HepG2 (cell line): Measurements from ENCODE around the gene G6PC2. TPM values are rescaled to one million over a fixed set of nuclear protein-coding genes. Genes with fewer than 3 reads are reported as not detected.

Source experiments
- HMG20A ChIP-seq: IDR thresholded peaks from 2 replicates; pipeline ENCODE4 v1.6.1; 2016; ENCODE audit warnings: borderline replicate concordance
- MEIS2 ChIP-seq: sonication (generic); formaldehyde crosslinking; IDR thresholded peaks from 2 replicates; pipeline ENCODE4 v1.9.0; 2021; ENCODE audit warnings: mild to moderate bottlenecking, missing genetic modification reagents
- PPARG ChIP-seq: conservative IDR thresholded peaks from 2 replicates; pipeline ENCODE4 v1.6.1; 2016; ENCODE audit warnings: missing biosample characterization, missing genetic modification reagents
- SMARCC2 ChIP-seq: fragments of 450-650 bp; IDR thresholded peaks from 2 replicates; pipeline ENCODE4 v1.6.1; 2017; ENCODE audit warnings: antibody characterized with exemption, mild to moderate bottlenecking
- SRF ChIP-seq: IDR thresholded peaks from 2 replicates; pipeline ENCODE4 v1.6.1; 2011; ENCODE audit warnings: mild to moderate bottlenecking, low read depth, low read length, moderate library complexity
- ZNF230 ChIP-seq: sonication (generic); formaldehyde crosslinking; IDR thresholded peaks from 2 replicates; pipeline ENCODE4 v1.4.0; 2020; ENCODE audit warnings: mild to moderate bottlenecking, missing genetic modification reagents
- ZNF343 ChIP-seq: sonication (generic); formaldehyde crosslinking; IDR thresholded peaks from 2 replicates; pipeline ENCODE4 v1.4.0; 2020; ENCODE audit warnings: mild to moderate bottlenecking, missing genetic modification reagents
- ZNF382 ChIP-seq: sonication (generic); formaldehyde crosslinking; IDR thresholded peaks from 2 replicates; pipeline ENCODE4 v1.5.0; 2020; ENCODE audit warnings: missing genetic modification reagents, mild to moderate bottlenecking, borderline replicate concordance
- ZNF496 ChIP-seq: sonication (generic); formaldehyde crosslinking; IDR thresholded peaks from 2 replicates; pipeline ENCODE4 v1.8.1; 2023; ENCODE audit warnings: mild to moderate bottlenecking, moderate library complexity, missing genetic modification reagents; ENCODE audit not compliant: insufficient replicate concordance
- ZNF720 ChIP-seq: sonication (generic); formaldehyde crosslinking; IDR thresholded peaks from 2 replicates; pipeline ENCODE4 v1.4.0; 2020; ENCODE audit warnings: missing genetic modification reagents
- polyA plus RNA-seq, 8 experiments: library from polyadenylated mRNA; depleted of rRNA in 3 of 8; stranded (reverse) in 7 of 8; unstranded in 1 of 8; fragments of >200 nt; fragmentation: Illumina TruSeq in 4 of 8; extraction: Trizol in 4 of 8; gene quantifications; 2 replicates each; pipeline versions ENCODE4 v1.2.1 to v1.2.3, GENCODE V29; 2011 to 2016; ENCODE audit warnings: low read depth in 4 of 8, missing spikeins in 1 of 8, mixed read lengths in 1 of 8; ENCODE audit not compliant: insufficient read depth in 1 of 8
- total RNA-seq, 5 experiments: library from RNA; depleted of rRNA; stranded (reverse); fragments of >200 nt; fragmentation: Illumina TruSeq; extraction: Trizol; gene quantifications; 2 replicates each; pipeline ENCODE4 v1.2.3, GENCODE V29; 2016; ENCODE audit warnings: low read depth in 1 of 5
- TF ChIP-seq, protein P1 (sequence below): sonication (generic); formaldehyde crosslinking; IDR thresholded peaks from 2 replicates; pipeline ENCODE4 v1.8.0; 2022; ENCODE audit warnings: missing genetic modification reagents, mild to moderate bottlenecking, moderate library complexity, borderline replicate concordance
- TF ChIP-seq, protein P2 (sequence below): sonication (generic); formaldehyde crosslinking; IDR thresholded peaks from 2 replicates; pipeline ENCODE4 v1.4.0; 2020; ENCODE audit warnings: missing genetic modification reagents
- TF ChIP-seq, protein P3 (sequence below): sonication (generic); formaldehyde crosslinking; IDR thresholded peaks from 2 replicates; pipeline ENCODE4 v1.8.1; 2023; ENCODE audit warnings: mild to moderate bottlenecking, missing genetic modification reagents
- TF ChIP-seq, protein P4 (sequence below): sonication (generic); formaldehyde crosslinking; IDR thresholded peaks from 2 replicates; pipeline ENCODE4 v1.4.0; 2020; ENCODE audit warnings: mild to moderate bottlenecking, missing genetic modification reagents
- TF ChIP-seq, protein P5 (sequence below): sonication (generic); formaldehyde crosslinking; IDR thresholded peaks from 2 replicates; pipeline ENCODE4 v1.5.0; 2020; ENCODE audit warnings: missing genetic modification reagents, mild to moderate bottlenecking, borderline replicate concordance
- TF ChIP-seq, protein P6 (sequence below): sonication (generic); formaldehyde crosslinking; IDR thresholded peaks from 2 replicates; pipeline ENCODE4 v1.5.0; 2020; ENCODE audit warnings: mild to moderate bottlenecking, missing genetic modification reagents

Gene G6PC2
- total and polyA plus RNA-seq, 2 of the 13 experiments (the other 11 are each of a cell fraction or from before 2014, with no cell fraction given), result not detected

DNA sequence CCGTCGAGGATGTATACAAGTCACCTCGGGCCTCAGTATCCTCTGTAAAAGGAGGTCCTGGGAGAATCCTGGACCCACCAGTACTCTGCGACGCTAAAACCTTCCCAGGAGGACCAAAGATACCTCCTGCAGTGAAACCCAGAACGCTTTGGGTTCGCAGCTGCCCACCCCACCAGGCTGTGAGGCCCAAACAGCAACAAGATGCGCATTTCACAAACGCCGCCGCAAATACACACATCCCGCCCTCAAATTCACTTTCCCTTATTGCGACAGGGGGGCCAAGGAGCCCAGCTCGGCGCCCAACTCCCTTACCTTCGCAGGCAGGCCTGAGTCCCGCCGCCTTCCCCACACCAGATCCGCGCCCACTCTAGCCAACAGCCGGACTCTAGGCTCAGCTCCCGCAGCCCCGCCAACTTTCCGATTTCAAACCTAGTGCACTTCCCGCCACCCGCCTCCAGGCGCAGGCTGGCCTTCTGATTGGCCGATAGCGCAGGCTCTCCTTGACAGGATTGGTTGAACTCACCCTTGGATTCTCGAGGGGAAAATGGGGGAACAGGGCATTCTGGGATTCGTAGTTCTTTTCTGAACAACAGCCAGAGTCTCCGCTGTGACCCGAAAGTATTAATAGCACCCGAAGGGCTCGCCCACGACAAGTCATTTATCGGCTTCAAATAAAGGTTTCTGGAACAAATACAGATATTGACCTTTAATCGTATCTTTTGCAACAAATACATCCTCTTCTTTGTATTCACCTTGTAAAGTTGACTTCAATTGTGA lies 10.9 kb upstream of the G6PC2 start, which contains the start of gene SPC25 (continued):
- TF ChIP-seq, protein P1, sequence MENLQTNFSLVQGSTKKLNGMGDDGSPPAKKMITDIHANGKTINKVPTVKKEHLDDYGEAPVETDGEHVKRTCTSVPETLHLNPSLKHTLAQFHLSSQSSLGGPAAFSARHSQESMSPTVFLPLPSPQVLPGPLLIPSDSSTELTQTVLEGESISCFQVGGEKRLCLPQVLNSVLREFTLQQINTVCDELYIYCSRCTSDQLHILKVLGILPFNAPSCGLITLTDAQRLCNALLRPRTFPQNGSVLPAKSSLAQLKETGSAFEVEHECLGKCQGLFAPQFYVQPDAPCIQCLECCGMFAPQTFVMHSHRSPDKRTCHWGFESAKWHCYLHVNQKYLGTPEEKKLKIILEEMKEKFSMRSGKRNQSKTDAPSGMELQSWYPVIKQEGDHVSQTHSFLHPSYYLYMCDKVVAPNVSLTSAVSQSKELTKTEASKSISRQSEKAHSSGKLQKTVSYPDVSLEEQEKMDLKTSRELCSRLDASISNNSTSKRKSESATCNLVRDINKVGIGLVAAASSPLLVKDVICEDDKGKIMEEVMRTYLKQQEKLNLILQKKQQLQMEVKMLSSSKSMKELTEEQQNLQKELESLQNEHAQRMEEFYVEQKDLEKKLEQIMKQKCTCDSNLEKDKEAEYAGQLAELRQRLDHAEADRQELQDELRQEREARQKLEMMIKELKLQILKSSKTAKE, result no peak
- TF ChIP-seq, protein P2, sequence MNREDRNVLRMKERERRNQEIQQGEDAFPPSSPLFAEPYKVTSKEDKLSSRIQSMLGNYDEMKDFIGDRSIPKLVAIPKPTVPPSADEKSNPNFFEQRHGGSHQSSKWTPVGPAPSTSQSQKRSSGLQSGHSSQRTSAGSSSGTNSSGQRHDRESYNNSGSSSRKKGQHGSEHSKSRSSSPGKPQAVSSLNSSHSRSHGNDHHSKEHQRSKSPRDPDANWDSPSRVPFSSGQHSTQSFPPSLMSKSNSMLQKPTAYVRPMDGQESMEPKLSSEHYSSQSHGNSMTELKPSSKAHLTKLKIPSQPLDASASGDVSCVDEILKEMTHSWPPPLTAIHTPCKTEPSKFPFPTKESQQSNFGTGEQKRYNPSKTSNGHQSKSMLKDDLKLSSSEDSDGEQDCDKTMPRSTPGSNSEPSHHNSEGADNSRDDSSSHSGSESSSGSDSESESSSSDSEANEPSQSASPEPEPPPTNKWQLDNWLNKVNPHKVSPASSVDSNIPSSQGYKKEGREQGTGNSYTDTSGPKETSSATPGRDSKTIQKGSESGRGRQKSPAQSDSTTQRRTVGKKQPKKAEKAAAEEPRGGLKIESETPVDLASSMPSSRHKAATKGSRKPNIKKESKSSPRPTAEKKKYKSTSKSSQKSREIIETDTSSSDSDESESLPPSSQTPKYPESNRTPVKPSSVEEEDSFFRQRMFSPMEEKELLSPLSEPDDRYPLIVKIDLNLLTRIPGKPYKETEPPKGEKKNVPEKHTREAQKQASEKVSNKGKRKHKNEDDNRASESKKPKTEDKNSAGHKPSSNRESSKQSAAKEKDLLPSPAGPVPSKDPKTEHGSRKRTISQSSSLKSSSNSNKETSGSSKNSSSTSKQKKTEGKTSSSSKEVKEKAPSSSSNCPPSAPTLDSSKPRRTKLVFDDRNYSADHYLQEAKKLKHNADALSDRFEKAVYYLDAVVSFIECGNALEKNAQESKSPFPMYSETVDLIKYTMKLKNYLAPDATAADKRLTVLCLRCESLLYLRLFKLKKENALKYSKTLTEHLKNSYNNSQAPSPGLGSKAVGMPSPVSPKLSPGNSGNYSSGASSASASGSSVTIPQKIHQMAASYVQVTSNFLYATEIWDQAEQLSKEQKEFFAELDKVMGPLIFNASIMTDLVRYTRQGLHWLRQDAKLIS (CRISPR knock-in tag), result no peak
- TF ChIP-seq ZNF343 (CRISPR knock-in tag), result no peak
- TF ChIP-seq, protein P3, sequence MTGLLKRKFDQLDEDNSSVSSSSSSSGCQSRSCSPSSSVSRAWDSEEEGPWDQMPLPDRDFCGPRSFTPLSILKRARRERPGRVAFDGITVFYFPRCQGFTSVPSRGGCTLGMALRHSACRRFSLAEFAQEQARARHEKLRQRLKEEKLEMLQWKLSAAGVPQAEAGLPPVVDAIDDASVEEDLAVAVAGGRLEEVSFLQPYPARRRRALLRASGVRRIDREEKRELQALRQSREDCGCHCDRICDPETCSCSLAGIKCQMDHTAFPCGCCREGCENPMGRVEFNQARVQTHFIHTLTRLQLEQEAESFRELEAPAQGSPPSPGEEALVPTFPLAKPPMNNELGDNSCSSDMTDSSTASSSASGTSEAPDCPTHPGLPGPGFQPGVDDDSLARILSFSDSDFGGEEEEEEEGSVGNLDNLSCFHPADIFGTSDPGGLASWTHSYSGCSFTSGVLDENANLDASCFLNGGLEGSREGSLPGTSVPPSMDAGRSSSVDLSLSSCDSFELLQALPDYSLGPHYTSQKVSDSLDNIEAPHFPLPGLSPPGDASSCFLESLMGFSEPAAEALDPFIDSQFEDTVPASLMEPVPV (CRISPR knock-in tag), result no peak; the same call in 1 of the 2 replicates
- no peak for TF ChIP-seq HMG20A (CRISPR knock-in tag)
- TF ChIP-seq ZNF720 (CRISPR knock-in tag), result no peak
- TF ChIP-seq, protein P4, sequence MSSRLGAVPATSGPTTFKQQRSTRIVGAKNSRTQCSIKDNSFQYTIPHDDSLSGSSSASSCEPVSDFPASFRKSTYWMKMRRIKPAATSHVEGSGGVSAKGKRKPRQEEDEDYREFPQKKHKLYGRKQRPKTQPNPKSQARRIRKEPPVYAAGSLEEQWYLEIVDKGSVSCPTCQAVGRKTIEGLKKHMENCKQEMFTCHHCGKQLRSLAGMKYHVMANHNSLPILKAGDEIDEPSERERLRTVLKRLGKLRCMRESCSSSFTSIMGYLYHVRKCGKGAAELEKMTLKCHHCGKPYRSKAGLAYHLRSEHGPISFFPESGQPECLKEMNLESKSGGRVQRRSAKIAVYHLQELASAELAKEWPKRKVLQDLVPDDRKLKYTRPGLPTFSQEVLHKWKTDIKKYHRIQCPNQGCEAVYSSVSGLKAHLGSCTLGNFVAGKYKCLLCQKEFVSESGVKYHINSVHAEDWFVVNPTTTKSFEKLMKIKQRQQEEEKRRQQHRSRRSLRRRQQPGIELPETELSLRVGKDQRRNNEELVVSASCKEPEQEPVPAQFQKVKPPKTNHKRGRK, result 0 out of 2 replicates have a peak, but pooled peaks have one; percentile 70
- TF ChIP-seq SMARCC2, result no peak
- peak; percentile 46; the same call in 1 of the 2 replicates for TF ChIP-seq MEIS2 (CRISPR knock-in tag)
- no peak for TF ChIP-seq ZNF382 (CRISPR knock-in tag)
- TF ChIP-seq ZNF230 (CRISPR knock-in tag), result no peak
- no peak for TF ChIP-seq ZNF496 (CRISPR knock-in tag)
- TF ChIP-seq, protein P5, sequence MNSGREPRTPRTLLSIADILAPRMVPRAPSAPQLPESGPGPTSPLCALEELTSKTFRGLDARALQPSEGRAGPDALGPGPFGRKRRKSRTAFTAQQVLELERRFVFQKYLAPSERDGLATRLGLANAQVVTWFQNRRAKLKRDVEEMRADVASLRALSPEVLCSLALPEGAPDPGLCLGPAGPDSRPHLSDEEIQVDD (CRISPR knock-in tag), result no peak
- TF ChIP-seq SRF, result no peak
- no peak for TF ChIP-seq PPARG (CRISPR knock-in tag)
- TF ChIP-seq, protein P6, sequence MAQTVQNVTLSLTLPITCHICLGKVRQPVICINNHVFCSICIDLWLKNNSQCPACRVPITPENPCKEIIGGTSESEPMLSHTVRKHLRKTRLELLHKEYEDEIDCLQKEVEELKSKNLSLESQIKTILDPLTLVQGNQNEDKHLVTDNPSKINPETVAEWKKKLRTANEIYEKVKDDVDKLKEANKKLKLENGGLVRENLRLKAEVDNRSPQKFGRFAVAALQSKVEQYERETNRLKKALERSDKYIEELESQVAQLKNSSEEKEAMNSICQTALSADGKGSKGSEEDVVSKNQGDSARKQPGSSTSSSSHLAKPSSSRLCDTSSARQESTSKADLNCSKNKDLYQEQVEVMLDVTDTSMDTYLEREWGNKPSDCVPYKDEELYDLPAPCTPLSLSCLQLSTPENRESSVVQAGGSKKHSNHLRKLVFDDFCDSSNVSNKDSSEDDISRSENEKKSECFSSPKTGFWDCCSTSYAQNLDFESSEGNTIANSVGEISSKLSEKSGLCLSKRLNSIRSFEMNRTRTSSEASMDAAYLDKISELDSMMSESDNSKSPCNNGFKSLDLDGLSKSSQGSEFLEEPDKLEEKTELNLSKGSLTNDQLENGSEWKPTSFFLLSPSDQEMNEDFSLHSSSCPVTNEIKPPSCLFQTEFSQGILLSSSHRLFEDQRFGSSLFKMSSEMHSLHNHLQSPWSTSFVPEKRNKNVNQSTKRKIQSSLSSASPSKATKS (CRISPR knock-in tag), result no peak
